B cell (primary cell): ENCODE measurements around the gene PAPPA. TPM values are rescaled to one million over a fixed set of nuclear protein-coding genes. Genes with fewer than 3 reads are reported as not detected.

Source experiments
- ATAC-seq: fragments of 200-7000 bp; cut with Tn5 transposase; one replicate; pipeline ENCODE4 v1.10.0; 2021; ENCODE audit warnings: low read depth, mild to moderate bottlenecking, moderate number of reproducible peaks, moderate library complexity
- CTCF ChIA-PET: fragments of 350-600 bp; sonication (Branson Sonifier 250); formaldehyde crosslinking; loops from one replicate; lab custom pipeline; 2021; ENCODE audit warnings: antibody characterized with exemption, inconsistent platforms; lab: Charles Lee
- POLR2A ChIA-PET: fragments of 350-600 bp; sonication (Branson Sonifier 250); formaldehyde crosslinking; loops from one replicate; lab custom pipeline; 2021; ENCODE audit warnings: antibody characterized with exemption; lab: Charles Lee
- DNase-seq: peaks from one replicate; pipeline ENCODE4 v3.0.0; 2013
- H2AFZ ChIP-seq: 2 replicates; pipeline ENCODE4 v1.6.1; 2012; ENCODE audit warnings: mild to moderate bottlenecking, low read depth, low read length; ENCODE audit not compliant: insufficient read depth, poor library complexity, severe bottlenecking
- H3K27ac ChIP-seq, 2 donors: 1 replicate in 1 of 2; 2 replicates in 1 of 2; pipeline ENCODE4 v1.5.1; 2012 to 2013; ENCODE audit warnings: low read length in 2 of 2, mild to moderate bottlenecking in 2 of 2, moderate library complexity in 1 of 2
- H3K27me3 ChIP-seq, 4 experiments: fragments of 200-600 bp in 1 of 4; sonication (generic) in 1 of 4; replicated peaks in 1 of 4; 1 replicate in 2 of 4; 2 replicates in 2 of 4; pipeline versions ENCODE4 v1.6.1 to v1.7.0; 2013 to 2016; ENCODE audit warnings: low read length in 3 of 4, mild to moderate bottlenecking in 2 of 4, mixed read lengths in 1 of 4, moderate library complexity in 1 of 4; ENCODE audit not compliant: insufficient read depth in 4 of 4, control insufficient read depth in 3 of 4; ENCODE audit errors: control extremely low read depth in 1 of 4
- H3K36me3 ChIP-seq, 2 experiments: replicated peaks in 1 of 2; 1 replicate in 1 of 2; 2 replicates in 1 of 2; pipeline versions ENCODE4 v1.6.1 to v1.7.1; 2013; ENCODE audit warnings: low read length in 1 of 2; ENCODE audit not compliant: insufficient read depth in 2 of 2, control insufficient read depth in 1 of 2; ENCODE audit errors: control extremely low read depth in 1 of 2, extremely low read depth in 1 of 2
- H3K4me1 ChIP-seq, 2 donors: fragments of 200-600 bp in 1 of 2; sonication (generic) in 1 of 2; 1 replicate in 1 of 2; 2 replicates in 1 of 2; pipeline versions ENCODE4 v1.5.1 to v1.6.1; 2013 to 2017; ENCODE audit warnings: low read length in 2 of 2; ENCODE audit not compliant: control insufficient read depth in 2 of 2, insufficient read depth in 2 of 2
- H3K4me2 ChIP-seq: replicated peaks from 2 replicates; pipeline ENCODE3; 2012; ENCODE audit warnings: mild to moderate bottlenecking, low read depth, low read length; ENCODE audit not compliant: poor library complexity, severe bottlenecking
- H3K4me3 ChIP-seq, 5 experiments: fragments of 200-600 bp in 1 of 5; sonication (generic) in 1 of 5; 1 replicate in 3 of 5; 2 replicates in 2 of 5; pipeline versions ENCODE4 v1.5.1 to v1.7.0; 2011 to 2016; ENCODE audit warnings: low read length in 4 of 5, mild to moderate bottlenecking in 4 of 5, low read depth in 2 of 5, control low read depth in 1 of 5, moderate library complexity in 1 of 5; ENCODE audit not compliant: insufficient read depth in 1 of 5; ENCODE audit errors: control extremely low read depth in 1 of 5, extremely low read depth in 1 of 5
- H3K79me2 ChIP-seq: fragments of 200-600 bp; sonication (generic); one replicate; pipeline ENCODE4 v1.6.0; 2016; ENCODE audit warnings: low read length; ENCODE audit not compliant: control insufficient read depth, insufficient read depth
- H3K9ac ChIP-seq: fragments of 200-600 bp; sonication (generic); 2 replicates; pipeline ENCODE4 v1.6.1; 2017; ENCODE audit warnings: mild to moderate bottlenecking, low read length, moderate library complexity
- H3K9me3 ChIP-seq, 3 donors: one replicate each; pipeline versions ENCODE4 v1.6.1 to v1.7.1; 2013; ENCODE audit warnings: low read length in 2 of 3; ENCODE audit not compliant: control insufficient read depth in 2 of 3, insufficient read depth in 1 of 3; ENCODE audit errors: control extremely low read depth in 1 of 3
- H4K20me1 ChIP-seq: 2 replicates; pipeline ENCODE4 v1.6.0; 2012; ENCODE audit warnings: mild to moderate bottlenecking, low read length; ENCODE audit not compliant: insufficient read depth, control insufficient read depth, poor library complexity, severe bottlenecking
- H3K27ac Mint-ChIP-seq: one replicate; pipeline ENCODE4 v1.8.0; 2021; ENCODE audit warnings: mixed read lengths
- H3K27me3 Mint-ChIP-seq: one replicate; pipeline ENCODE4 v1.8.0; 2021; ENCODE audit warnings: mixed read lengths
- H3K4me1 Mint-ChIP-seq: one replicate; pipeline ENCODE4 v1.8.0; 2021; ENCODE audit warnings: mixed read lengths
- H3K4me3 Mint-ChIP-seq: one replicate; pipeline ENCODE4 v1.8.0; 2021; ENCODE audit warnings: mixed read lengths
- H3K9me3 Mint-ChIP-seq: one replicate; pipeline ENCODE4 v1.8.0; 2022; ENCODE audit warnings: mixed read lengths; ENCODE audit not compliant: insufficient read depth
- CTCF ChIP-seq: fragments of 200-600 bp; IDR thresholded peaks from one replicate; pipeline ENCODE4 v1.8.0; 2022; ENCODE audit warnings: antibody characterized with exemption, mild to moderate bottlenecking
- EZH2 ChIP-seq: IDR thresholded peaks from 2 replicates; pipeline ENCODE4 v1.6.1; 2012; ENCODE audit warnings: borderline replicate concordance, low read depth, mild to moderate bottlenecking, moderate library complexity, low read length; ENCODE audit not compliant: insufficient read depth, poor library complexity, severe bottlenecking
- WGBS: methylation state at CpG from one replicate; pipeline ENCODE4 v1.1.5; 2013; ENCODE audit warnings: missing lambda C conversion rate; ENCODE audit not compliant: insufficient coverage; 5-methylcytosine and 5-hydroxymethylcytosine counted together
- intact Hi-C: fragments of 100-400 bp; cut with micrococcal nuclease; formaldehyde crosslinking; loops from one replicate; pipeline ENCODE4 v1.10.0; 2022
- polyA plus RNA-seq: library from polyadenylated mRNA; depleted of rRNA; stranded (reverse); fragments of >200 nt; gene quantifications from 2 replicates; pipeline ENCODE4 v1.2.3, GENCODE V29; 2012
- total RNA-seq, 2 donors: library from RNA; stranded (reverse); fragments of 120-200 nt in 1 of 2; gene quantifications; 1 replicate in 1 of 2; 2 replicates in 1 of 2; pipeline versions ENCODE4 v1.2.3 to v1.2.4, GENCODE V29; 2013 to 2022

The PAPPA gene
- total and polyA plus RNA-seq, 2 donors (not counting 1 experiment from before 2014, with no cell fraction given): not detected

GRCh38 chr9:116247791-116248374 lies 94.3 kb downstream of the PAPPA start:
- Histone ChIP-seq H3K27me3 (peaks cover 0 to 1% (median 0%) of the 10 kb centered on the region in 4 experiments), H3K79me2 (no peaks in the 10 kb centered on the region), H3K4me3 (no peak overlapping the region), H3K36me3 (no peaks in the 10 kb centered on the region), H2AFZ (no peak overlapping the region), H3K27ac (no peak overlapping the region), H3K4me1 (no peaks in the 10 kb centered on the region), H3K9ac (no peak overlapping the region), H3K4me2 (no peak overlapping the region), H4K20me1 (no peaks in the 10 kb centered on the region), H3K9me3 (no peaks in the 10 kb centered on the region)
- Mint-ChIP-seq H3K4me3 (no peak overlapping the region), H3K9me3 (no peaks in the 10 kb centered on the region), H3K4me1 (no peaks in the 10 kb centered on the region), H3K27me3 (no peaks in the 10 kb centered on the region), H3K27ac (no peak overlapping the region)
- intact Hi-C loops: no loop called here
- CTCF ChIA-PET: no interaction called here
- ATAC-seq: no peak
- TF ChIP-seq CTCF (no peak), EZH2 (no peak)
- no peak for DNase-seq
- WGBS: no CpG with 5 or more reads among the region's 2 CpGs
- POLR2A ChIA-PET: no interaction called here

DNA sequence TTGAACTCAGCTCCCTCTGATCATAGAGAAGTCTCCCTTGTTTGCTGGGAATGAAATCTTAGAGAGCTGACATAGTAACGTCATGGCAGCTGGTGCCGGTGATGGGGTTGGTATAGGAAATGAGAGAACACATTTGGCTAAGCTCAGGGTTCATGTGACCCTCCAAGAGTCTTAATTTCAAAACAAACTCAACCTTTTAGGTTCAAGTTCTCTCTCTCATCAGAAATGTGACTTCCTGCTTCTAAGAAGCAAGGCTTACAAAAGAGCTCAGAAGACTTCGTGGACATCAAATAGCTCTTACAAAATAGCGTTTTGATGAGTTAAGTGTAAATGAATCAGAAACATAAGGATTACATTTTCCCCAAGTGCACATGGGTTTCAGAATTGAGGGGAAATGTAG lies 97.3 kb downstream of the PAPPA start:
- no peak overlapping the region for H3K4me3 Mint-ChIP-seq
- no peak overlapping the region for H3K27ac Mint-ChIP-seq
- H3K4me1 Mint-ChIP-seq: no peaks in the 10 kb centered on the region
- Histone ChIP-seq H3K4me1 (no peaks in the 10 kb centered on the region), H3K27me3 (peaks cover 0 to 2% (median 0%) of the 10 kb centered on the region in 4 experiments), H4K20me1 (no peaks in the 10 kb centered on the region), H2AFZ (no peak overlapping the region), H3K9ac (no peak overlapping the region), H3K9me3 (no peaks in the 10 kb centered on the region), H3K36me3 (no peaks in the 10 kb centered on the region), H3K79me2 (no peaks in the 10 kb centered on the region), H3K4me3 (no peak overlapping the region), H3K4me2 (no peak overlapping the region), H3K27ac (no peak overlapping the region)
- ATAC-seq (no peak), DNase-seq (no peak)
- CTCF ChIA-PET: no interaction called here
- POLR2A ChIA-PET: no interaction called here
- no peaks in the 10 kb centered on the region for H3K9me3 Mint-ChIP-seq
- intact Hi-C loops: no loop called here
- WGBS: no CpG with 5 or more reads among the region's 4 CpGs
- H3K27me3 Mint-ChIP-seq: no peaks in the 10 kb centered on the region
- TF ChIP-seq CTCF (no peak), EZH2 (no peak)
